ENCODE measurements around the gene CERK. TPM values are rescaled to one million over a fixed set of nuclear protein-coding genes. Genes with fewer than 3 reads are reported as not detected.

Gene CERK
- total and polyA plus RNA-seq, 11 donors = 17.8 to 125 (median 72.3) TPM

DNA sequence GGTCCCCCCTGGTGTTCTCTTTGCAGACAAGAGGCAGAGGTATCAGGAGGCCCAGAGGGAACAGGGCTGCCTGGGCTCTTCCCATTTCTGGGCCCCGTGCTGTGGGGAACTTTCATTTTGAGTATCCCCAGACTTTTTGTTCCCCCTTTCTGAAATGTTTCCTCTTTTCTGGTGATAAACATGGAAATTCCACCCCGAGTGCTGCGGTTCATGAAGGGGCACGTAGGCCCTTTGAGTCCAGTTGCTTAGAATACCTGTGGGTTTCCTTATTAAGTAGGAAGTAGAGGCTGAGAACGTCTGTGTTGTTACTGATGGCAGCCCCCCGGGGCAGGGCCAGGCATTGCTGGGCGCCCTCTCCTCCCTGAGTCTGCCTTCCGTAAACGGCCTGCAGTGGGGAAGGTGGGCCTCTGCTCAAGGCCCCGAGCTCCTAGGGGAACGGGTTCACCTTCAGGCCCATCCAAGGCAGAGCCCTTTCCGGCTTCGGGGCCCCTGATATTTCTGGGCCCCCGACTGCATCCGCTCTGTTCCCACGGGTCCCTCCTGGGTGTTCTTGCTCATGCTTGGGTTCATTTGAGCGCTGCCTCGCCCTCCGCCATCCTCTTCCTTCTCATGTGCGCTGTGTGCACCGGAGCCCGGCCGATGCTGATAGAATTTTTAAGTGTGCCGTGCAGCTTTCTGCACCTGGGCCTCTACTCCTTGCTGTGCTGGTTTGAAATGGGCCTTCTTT lies 36.4 kb upstream of the CERK start:
- Histone ChIP-seq H3K27ac (peak overlapping the region; percentile 38 to 93 (median 58)), H3K27me3 (no peaks in the 10 kb centered on the region), H3K4me1 (peaks cover 13 to 79% (median 63%) of the 10 kb centered on the region in 12 donors), H3K36me3 (peaks cover 0 to 4% (median 0%) of the 10 kb centered on the region in 9 donors), H3K9me3 (no peaks in the 10 kb centered on the region), H3K4me3 (peak overlapping the region in 1 of 12 donors; percentile 26)
- 73 to 85% (median 76%) methylated on average over 24 of the region's 24 CpGs for WGBS, 4 donors
- intact Hi-C loops (cut with DNase I) = no loop called here
- TF ChIP-seq, protein P1, sequence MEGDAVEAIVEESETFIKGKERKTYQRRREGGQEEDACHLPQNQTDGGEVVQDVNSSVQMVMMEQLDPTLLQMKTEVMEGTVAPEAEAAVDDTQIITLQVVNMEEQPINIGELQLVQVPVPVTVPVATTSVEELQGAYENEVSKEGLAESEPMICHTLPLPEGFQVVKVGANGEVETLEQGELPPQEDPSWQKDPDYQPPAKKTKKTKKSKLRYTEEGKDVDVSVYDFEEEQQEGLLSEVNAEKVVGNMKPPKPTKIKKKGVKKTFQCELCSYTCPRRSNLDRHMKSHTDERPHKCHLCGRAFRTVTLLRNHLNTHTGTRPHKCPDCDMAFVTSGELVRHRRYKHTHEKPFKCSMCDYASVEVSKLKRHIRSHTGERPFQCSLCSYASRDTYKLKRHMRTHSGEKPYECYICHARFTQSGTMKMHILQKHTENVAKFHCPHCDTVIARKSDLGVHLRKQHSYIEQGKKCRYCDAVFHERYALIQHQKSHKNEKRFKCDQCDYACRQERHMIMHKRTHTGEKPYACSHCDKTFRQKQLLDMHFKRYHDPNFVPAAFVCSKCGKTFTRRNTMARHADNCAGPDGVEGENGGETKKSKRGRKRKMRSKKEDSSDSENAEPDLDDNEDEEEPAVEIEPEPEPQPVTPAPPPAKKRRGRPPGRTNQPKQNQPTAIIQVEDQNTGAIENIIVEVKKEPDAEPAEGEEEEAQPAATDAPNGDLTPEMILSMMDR (IDR thresholded peaks at IDR 0.05) = no peak
- no peak for TF ChIP-seq POLR2A (IDR thresholded peaks at IDR 0.05)
- DNase-seq = peak in 2 of 5 donors; percentile 60 to 61
- peak in 2 of 4 donors; percentile 22 to 57 for ATAC-seq

DNA sequence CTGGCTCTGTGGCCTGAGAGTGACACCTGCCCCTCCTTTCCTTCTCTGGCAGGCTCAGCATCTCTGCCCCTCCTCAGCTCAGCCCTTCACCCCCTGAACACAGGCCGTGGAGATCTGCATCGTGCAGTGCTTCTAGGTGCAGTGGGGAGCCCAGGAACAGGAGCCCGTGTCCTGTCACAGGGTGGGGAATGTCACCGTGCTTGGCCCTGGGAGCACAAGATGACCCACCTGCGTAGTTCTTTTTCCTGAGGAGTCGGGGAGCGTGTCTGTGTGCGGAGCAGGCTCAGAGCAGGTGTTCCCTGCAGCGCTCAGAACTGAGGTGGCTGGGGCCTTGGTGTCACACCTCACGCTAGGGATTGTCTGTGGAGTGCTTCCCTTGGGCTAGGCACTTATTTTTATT lies 35.0 kb upstream of the CERK start:
- ATAC-seq (no peak), DNase-seq (peak in 1 of 5 donors; percentile 35)
- Histone ChIP-seq H3K27ac (peak overlapping the region in 8 of 12 donors; percentile 50 to 93 (median 59)), H3K4me3 (no peak overlapping the region), H3K27me3 (no peaks in the 10 kb centered on the region), H3K9me3 (no peaks in the 10 kb centered on the region), H3K4me1 (peaks cover 13 to 91% (median 71%) of the 10 kb centered on the region in 12 donors), H3K36me3 (no peaks in the 10 kb centered on the region)
- TF ChIP-seq, protein P1 (IDR thresholded peaks at IDR 0.05) = no peak
- no peak for TF ChIP-seq POLR2A (IDR thresholded peaks at IDR 0.05)
- WGBS, 4 donors = 66 to 97% (median 83%) methylated on average over 10 of the region's 10 CpGs
- intact Hi-C loops (cut with DNase I) = no loop called here

DNA sequence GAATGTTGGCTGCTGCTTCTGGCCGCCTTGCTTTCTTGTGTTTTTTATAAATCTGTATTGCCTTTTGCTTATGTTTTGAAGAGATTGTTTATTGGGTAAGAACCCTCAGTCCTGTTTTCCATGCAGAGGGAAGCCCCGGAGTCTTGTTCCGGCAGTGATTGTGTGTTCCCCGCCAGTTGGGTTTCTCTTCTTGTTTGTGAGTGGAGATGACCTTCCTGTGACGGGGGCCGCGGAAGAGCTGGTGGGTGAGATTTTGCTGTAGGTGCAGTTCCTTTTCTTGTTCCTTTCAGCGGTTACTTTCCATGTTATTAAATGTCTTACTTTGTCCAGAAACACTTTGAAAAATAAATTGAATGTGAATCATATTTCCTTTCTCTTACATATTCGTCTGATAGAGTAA lies 32.7 kb upstream of the CERK start:
- Histone ChIP-seq H3K4me1 (peaks cover 9 to 84% (median 51%) of the 10 kb centered on the region in 12 donors), H3K9me3 (no peaks in the 10 kb centered on the region), H3K36me3 (no peaks in the 10 kb centered on the region), H3K4me3 (peak overlapping the region in 1 of 12 donors; percentile 12), H3K27ac (peak overlapping the region in 11 of 12 donors; percentile 63 to 96 (median 70)), H3K27me3 (no peaks in the 10 kb centered on the region)
- DNase-seq (peak in 1 of 5 donors; percentile 72), ATAC-seq (no peak)
- 56 to 67% (median 58%) methylated on average over 9 of the region's 9 CpGs for WGBS, 4 donors
- TF ChIP-seq, protein P1 (IDR thresholded peaks at IDR 0.05) = no peak
- no peak for TF ChIP-seq POLR2A (IDR thresholded peaks at IDR 0.05)
- intact Hi-C loops (cut with DNase I) = no loop called here

DNA sequence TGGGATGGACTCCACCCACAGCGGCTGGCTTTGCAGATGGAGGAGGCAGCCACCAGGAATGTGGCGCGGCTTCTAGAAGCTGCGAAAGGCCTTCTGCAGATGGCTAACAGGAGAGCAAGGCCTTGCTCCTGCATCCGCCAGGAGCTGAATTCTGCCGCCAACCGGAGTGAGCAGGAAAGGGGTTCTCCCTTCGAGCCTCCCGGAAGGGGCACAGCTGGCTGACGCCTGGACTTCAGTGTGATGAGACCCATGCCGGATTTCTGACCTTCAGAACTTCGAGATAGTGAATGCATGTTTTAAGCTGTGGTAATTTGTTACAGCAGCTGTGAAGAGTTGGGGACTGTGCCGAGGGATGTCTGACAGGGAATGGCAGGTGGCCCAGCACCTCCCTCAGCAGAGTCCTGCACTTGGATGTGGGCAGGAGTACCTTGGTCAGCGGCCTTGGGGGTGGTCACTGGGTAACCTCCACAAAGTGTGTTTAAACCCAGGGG lies 32.1 kb upstream of the CERK start:
- H3K4me3 ChIP-seq = peak overlapping the region in 1 of 12 donors; percentile 12
- TF ChIP-seq, protein P1 (IDR thresholded peaks at IDR 0.05) = no peak
- no peak for TF ChIP-seq POLR2A (IDR thresholded peaks at IDR 0.05)
- H3K27ac ChIP-seq = peak overlapping the region; percentile 29 to 96 (median 70)
- H3K36me3 ChIP-seq = no peaks in the 10 kb centered on the region
- 49 to 71% (median 57%) methylated on average over 13 to 14 of the region's 14 CpGs for WGBS, 4 donors
- intact Hi-C loops (cut with DNase I) = no loop called here
- no peaks in the 10 kb centered on the region for H3K9me3 ChIP-seq
- H3K4me1 ChIP-seq = peaks cover 9 to 80% (median 50%) of the 10 kb centered on the region in 12 donors
- ATAC-seq = peak in 2 of 4 donors; percentile 5 to 9
- DNase-seq = no peak
- no peaks in the 10 kb centered on the region for H3K27me3 ChIP-seq

All from heart left ventricle (tissue), 16 donors.